ENCODE results near the gene RPRD1B. TPM values are rescaled to one million over a fixed set of nuclear protein-coding genes. Genes with fewer than 3 reads are reported as not detected.
"Not testable (repeated sequence)": the region's sequence is repeated elsewhere in the genome, so short reads cannot be mapped to it uniquely, and the experiment has no call there.

RPRD1B gene
- total RNA-seq, 1 donor = 14.5 TPM

GRCh38 chr20:38095017-38095686 is 61.6 kb downstream of the RPRD1B start:
- DNase-seq (ENCODE audit: low read depth in 2 of 3, low spot score in 2 of 3) = no peak

DNA sequence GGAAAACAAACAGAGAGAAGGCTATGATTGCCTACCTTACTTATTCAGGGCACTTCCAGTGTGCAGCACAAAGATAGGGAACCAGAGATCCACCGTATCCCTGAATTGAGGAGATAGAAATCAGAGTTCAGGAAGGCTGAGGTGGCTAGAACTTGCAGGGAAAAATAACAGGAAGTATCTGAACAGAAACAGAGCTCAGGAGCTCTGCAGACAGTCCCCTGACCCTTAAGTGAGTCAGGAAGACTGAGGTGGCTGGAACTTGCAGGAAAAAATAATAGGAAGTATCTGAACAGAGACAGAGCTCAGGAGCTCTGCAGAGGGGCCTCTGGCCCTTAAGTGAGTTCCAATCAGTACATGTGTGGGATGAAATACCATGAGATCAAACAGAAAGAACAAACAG is 65.4 kb downstream of the RPRD1B start:
- no peak for DNase-seq (ENCODE audit: low read depth in 2 of 3, low spot score in 2 of 3)

- not testable (repeated sequence) for DNase-seq (ENCODE audit: low read depth in 2 of 3, low spot score in 2 of 3)
These were observed 68.7 kb downstream of the RPRD1B start for GRCh38 chr20:38102206-38102605.

DNA sequence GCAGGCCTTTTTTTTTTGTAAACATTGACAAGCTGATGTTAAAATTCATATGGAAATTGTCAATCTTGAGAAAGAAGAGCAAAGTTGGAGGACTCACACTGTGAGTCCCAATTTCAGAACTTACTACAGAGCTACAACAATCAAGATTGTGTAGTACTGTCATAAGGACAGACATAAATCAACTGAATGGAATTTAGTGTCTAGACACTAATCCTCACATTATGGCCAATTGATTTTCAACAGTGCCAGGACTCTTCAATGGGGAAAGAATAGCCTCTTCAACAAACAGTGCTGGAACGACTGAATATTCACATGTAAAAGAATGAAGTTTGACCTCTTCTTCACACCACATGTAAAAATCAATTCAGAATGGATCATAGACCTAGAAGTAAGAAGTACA is 70.7 kb downstream of the RPRD1B start:
- no peak for DNase-seq (ENCODE audit: low read depth in 2 of 3, low spot score in 2 of 3)

GRCh38 chr20:38106461-38106860 is 72.9 kb downstream of the RPRD1B start:
- no peak for DNase-seq (ENCODE audit: low read depth in 2 of 3, low spot score in 2 of 3)

DNA sequence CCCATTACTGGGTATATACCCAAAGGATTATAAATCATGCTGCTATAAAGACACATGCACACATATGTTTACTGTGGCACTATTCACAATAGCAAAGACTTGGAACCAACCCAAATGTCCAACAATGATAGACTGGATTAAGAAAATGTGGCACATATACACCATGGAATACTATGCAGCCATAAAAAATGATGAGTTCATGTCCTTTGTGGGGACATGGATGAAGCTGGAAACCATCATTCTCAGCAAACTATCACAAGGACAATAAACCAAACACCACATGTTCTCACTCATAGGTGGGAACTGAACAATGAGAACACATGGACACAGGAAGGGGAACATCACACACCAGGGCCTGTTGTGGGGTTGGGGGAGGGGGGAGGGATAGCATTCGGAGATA is 73.8 kb downstream of the RPRD1B start:
- not testable (repeated sequence) for DNase-seq (ENCODE audit: low read depth in 2 of 3, low spot score in 2 of 3)

DNA sequence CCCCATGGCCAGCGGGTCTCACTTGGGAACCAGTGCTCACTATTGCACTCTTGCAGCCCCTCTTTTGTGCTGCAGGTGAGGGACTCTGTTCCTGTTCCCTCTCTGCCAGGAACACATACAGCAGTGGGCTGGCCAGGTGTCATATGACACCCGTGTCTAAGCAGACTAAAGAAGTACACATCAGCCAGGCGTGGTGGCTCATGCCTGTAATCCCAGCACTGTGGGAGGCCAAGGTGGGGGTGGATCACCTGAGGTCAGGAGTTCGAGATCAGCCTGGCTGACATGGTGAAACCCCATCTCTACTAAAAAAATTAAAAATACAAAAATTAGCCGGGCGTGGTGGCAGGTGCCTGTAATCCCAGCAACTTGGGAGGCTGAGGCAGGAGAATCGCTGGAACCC is 74.4 kb downstream of the RPRD1B start:
- not testable (repeated sequence) for DNase-seq (ENCODE audit: low read depth in 2 of 3, low spot score in 2 of 3)

DNA sequence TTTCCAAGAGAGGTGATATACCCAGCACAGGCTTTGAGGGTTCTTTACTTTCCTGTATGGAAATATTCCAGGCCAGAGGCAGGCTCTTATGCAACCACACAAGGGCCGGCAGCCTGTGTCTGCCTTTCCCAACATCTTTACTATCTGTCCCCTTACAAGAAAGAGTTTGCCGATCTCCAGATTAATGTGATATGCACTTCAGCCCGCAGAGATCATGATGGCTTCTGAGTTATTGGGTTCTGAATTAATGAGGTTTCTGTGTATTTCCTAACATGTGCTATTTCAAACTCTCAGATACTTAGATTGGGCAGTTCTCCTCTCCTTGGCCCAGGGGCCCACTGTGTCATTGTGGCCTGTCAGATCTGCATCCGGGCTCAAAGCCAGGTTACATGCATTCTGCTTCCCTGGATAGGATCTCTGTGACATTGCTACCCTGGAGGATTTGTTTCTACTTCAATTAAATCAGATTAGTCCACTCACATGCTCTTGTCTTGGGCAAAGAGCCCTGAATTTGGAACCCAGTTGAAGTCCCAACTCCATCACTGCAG is 75.0 kb downstream of the RPRD1B start:
- DNase-seq (ENCODE audit: low read depth in 2 of 3, low spot score in 2 of 3) = no peak

DNA sequence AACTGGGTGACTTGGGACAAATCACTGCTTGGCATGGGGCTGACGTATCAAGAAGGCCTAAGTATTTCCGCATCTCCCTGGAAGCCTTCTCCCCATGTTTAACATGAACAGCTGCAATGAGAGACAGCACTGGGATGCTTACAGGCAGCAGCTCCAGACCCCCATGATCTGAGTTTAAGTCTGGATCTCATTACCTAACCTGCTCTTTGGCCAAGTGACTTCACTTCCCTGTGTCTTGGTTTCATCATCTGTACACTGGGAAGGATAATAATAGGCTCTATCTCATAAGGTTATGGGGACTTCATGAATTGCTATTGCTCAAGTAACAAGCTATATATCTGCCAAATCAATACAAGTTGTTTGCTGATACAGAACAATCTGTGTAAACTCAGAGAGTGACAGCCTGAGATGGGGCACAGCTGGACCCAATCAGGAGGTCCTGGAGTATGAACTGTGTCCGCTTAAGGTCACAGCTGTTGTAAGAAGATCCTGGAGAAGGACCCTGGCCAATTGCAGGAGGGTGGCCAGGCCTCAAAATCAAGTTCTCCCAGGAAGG is 75.5 kb downstream of the RPRD1B start:
- DNase-seq (ENCODE audit: low read depth in 2 of 3, low spot score in 2 of 3) = no peak

DNA sequence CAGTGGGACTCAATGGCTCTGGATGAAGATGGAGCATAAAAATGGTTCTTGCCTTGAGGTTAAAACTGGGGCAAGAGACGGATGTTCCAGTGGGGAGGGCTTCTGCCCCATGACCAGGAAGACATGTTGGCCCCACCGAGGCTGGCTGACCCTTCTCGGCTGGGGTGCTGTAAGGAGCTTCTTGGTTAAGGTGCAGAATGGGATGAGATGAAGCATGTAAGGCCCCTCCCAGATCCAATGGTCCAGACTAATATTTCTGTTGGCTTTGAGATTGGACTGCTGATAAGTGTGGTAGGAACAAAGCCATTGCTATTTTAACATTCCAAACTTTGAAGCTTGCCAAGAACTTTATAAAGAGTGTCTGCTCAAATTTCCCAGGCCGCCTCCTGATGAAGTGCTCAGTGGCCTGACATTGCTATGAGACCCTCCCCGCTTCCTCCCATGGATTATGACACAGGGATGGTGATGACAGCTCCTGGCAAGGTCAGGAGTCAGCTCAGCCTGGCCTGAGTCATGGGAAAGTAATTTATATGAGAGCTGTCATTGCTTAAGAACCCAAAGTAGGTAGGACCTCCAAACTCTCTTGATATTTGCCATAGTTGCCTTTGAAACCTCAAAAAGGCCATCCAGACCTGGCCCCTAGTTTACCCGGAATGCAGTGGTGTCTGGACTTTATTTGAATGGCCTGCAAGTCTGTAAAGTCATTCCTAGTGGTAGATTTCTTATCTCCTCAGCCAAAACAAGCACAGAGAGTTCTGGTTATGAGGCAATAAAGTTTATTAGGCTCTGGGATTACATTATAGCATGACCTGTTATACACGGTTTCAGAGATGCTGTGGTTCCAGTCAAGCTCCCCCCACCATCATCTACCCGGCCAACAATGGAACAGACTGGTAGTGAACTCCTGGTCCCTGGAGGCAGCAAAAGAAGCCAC is 76.3 kb downstream of the RPRD1B start:
- no peak for DNase-seq (ENCODE audit: low read depth in 2 of 3, low spot score in 2 of 3)

DNA sequence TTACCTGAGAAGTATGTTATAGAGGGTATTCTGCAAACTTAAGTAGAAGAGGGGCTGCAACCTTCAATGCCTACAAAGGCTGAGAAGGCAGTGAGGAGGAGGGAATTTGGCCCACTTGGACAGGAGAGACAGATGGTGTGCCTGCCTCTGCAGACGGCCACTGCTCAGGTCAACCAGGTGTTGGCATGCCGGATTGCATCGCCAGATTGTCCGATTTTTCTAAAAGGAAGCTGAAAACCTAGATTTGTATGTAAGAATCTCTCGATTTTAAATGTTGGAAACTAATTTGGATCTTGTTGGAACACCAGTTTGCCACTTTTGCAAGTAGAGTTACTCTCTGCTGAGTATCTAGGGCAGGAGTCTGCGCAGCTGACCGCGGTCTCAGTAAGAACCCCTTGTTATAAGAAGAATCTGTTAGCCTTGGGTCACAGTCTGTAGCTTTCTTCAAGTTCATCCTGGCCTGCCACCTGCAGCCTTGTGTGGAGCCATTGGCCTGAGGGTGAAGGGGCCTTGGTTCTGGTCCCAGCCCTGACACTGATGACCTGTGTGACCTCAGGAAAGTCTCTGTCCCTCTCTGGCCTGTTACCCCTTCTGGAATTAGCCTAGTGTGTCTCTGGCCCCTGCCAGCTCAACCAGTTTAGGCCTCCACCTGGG is 77.1 kb downstream of the RPRD1B start:
- no peak for DNase-seq (ENCODE audit: low read depth in 2 of 3, low spot score in 2 of 3)

DNA sequence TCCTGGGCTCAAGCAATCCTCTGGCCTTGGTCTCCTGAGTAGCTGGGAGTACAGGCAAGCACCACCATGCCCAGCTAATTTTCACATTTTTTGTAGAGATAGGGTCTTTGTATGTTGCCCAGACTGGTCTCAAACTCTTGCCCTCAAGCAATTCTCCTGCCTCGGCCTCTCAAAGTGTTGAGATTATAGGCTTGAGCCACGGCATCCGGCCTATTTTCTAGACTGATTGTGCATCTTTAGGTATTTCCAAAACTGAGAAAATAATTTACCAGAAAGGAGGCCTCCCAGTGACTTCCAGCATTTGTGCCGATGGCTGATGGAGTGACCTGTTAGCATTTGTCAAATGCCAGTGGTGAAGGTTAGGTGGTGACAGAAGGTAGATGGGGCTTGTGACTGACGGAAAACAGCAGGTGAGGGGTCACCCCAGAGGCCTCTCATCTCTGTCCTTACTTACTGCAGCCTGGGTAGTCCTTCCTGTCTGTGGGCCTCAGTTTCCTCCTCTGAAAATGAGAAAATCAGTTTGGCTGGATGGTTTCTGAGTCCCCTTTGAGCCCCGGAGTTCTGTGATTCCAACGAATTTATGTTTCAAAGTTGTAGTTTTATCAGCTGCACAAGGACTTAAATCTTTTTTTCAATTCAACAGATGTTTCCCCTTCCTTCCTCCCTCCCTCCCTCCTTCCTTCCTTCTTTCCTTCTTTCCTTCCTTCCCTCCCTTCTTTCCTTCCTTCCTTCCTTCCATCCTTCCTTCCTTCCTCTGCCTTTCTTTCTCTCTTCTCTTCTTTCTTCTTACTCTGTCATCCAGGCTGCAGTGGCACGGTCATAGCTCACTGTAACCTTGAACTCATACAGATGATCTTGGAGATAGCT is 78.1 kb downstream of the RPRD1B start:
- DNase-seq (ENCODE audit: low read depth in 2 of 3, low spot score in 2 of 3) = no peak

- DNase-seq (ENCODE audit: low read depth in 2 of 3, low spot score in 2 of 3) = no peak
These were observed 78.8 kb downstream of the RPRD1B start for GRCh38 chr20:38112261-38112929.

DNA sequence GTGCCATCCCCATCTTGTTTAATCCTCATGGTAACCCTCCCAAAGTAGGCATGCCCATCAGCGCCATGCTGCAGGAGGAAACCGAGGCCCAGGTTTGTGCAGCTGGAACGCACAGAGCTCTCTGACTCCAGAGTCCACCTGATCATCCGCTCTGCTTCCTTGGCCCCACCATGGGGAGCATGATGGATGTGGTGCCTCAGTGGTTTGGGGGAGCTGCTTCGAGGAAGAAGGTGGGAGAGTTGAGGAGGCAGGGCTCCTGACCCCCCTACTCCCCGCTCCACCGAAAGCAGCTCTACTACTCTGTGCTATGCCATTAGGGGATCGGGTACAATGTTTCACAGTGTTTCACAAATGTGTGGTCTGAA is 79.4 kb downstream of the RPRD1B start:
- DNase-seq (ENCODE audit: low read depth in 2 of 3, low spot score in 2 of 3) = no peak

DNA sequence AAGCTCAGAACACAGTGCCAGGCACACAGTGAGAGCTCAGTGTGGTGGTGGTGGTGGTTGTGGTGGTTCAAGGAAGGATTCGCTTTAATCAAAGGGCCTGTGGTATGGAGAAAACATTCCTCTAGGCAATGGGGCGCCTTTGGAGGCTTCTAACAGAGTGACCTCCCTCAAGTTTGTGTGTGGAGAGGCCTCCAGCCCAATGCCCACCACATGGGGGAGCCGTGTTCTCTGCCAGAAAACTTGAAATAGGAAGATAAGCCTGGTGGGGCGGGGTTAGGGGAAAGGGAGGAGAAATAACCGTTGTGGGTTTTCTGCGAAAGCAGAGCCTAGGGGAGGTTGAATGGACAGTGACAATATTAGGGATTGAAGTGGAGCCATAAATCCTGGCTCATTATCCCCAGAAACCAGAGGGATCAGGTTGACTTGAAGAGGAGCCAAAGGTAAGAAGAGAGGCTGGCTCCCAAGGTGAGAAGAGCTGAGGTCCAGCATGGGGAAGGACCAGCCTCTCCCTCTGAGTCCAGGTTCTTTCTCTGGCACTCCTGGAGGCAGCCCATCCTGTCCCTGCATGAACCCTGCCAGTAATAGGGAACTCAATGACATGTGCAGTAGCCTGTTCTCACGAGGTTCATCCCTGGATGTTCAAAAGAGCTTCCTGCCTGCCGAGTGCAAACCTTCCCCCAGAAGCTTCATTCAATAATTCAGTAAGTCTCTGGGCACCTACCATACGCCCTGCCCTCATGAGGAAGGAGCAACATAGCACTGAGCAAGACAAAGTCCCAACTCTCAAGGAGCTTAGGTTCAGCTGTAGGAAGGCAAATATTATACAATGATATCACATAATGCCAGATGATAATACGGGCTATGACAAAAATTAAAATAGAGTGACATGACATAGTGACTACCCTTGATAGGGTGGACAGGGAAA is 80.1 kb downstream of the RPRD1B start:
- peak in 2 of 3 donors; percentile 59 to 72 for DNase-seq (ENCODE audit: low read depth in 2 of 3, low spot score in 2 of 3)

GRCh38 chr20:38114353-38114791 is 80.8 kb downstream of the RPRD1B start:
- no peak for DNase-seq (ENCODE audit: low read depth in 2 of 3, low spot score in 2 of 3)

GRCh38 chr20:38115205-38115604 is 81.7 kb downstream of the RPRD1B start:
- no peak for DNase-seq (ENCODE audit: low read depth in 2 of 3, low spot score in 2 of 3)

DNA sequence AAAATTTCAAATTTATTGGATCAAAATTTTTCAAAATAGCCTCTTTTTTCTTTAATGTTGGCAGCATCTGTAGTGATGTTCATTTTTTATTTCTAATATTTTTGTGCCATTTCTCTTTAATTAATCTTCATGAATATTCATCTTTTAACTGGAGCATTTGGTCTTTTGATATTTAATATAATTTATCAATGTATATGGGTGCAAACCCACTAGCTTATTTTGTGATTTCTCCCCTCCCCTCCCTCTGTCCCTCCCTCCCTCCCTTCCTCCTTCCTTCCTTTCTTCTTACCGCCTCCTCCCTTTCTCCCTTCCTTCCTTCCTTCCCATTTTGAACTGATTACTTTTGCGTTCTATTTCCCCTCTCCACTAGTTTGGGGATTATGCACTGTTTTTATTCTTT is 82.3 kb downstream of the RPRD1B start:
- DNase-seq (ENCODE audit: low read depth in 2 of 3, low spot score in 2 of 3) = no peak

Measured in hematopoietic multipotent progenitor cell (in vitro differentiated cells).